ENCODE measurements around the gene ADAMTS12. TPM values are rescaled to one million over a fixed set of nuclear protein-coding genes. Genes with fewer than 3 reads are reported as not detected.

ADAMTS12 gene
- total RNA-seq, 1 experiment from 2014 or later = 9.1 TPM

- Histone ChIP-seq H3K27me3 (replicated peaks) (no peaks in the 10 kb centered on the region), H3K27ac (no peak overlapping the region), H3K4me1 (replicated peaks) (peaks cover under 1% of the 10 kb centered on the region), H3K4me3 (no peak overlapping the region), H3K9me3 (replicated peaks) (no peaks in the 10 kb centered on the region), H3K36me3 (no peaks in the 10 kb centered on the region)
- no peak for DNase-seq (ENCODE audit: low read depth in 1 of 2, low spot score in 2 of 2)
These were observed 254.8 kb downstream of the ADAMTS12 start for GRCh38 chr5:33637011-33637410.

GRCh38 chr5:33635582-33635981 is 256.2 kb downstream of the ADAMTS12 start:
- H3K36me3 ChIP-seq = no peaks in the 10 kb centered on the region
- no peaks in the 10 kb centered on the region for H3K4me1 ChIP-seq (replicated peaks)
- DNase-seq (ENCODE audit: low read depth in 1 of 2, low spot score in 2 of 2) = no peak
- no peak overlapping the region for H3K4me3 ChIP-seq
- H3K27me3 ChIP-seq (replicated peaks) = no peaks in the 10 kb centered on the region
- no peak overlapping the region for H3K27ac ChIP-seq
- no peaks in the 10 kb centered on the region for H3K9me3 ChIP-seq (replicated peaks)

GRCh38 chr5:33633699-33634098 is 258.1 kb downstream of the ADAMTS12 start:
- Histone ChIP-seq H3K36me3 (no peaks in the 10 kb centered on the region), H3K9me3 (replicated peaks) (no peaks in the 10 kb centered on the region), H3K4me3 (no peak overlapping the region), H3K27ac (no peak overlapping the region), H3K27me3 (replicated peaks) (no peaks in the 10 kb centered on the region), H3K4me1 (replicated peaks) (no peaks in the 10 kb centered on the region)
- DNase-seq (ENCODE audit: low read depth in 1 of 2, low spot score in 2 of 2) = no peak

- no peak overlapping the region for H3K4me3 ChIP-seq
- no peak for DNase-seq (ENCODE audit: low read depth in 1 of 2, low spot score in 2 of 2)
- H3K36me3 ChIP-seq = no peaks in the 10 kb centered on the region
- H3K4me1 ChIP-seq (replicated peaks) = no peaks in the 10 kb centered on the region
- H3K27ac ChIP-seq = no peak overlapping the region
- H3K9me3 ChIP-seq (replicated peaks) = no peaks in the 10 kb centered on the region
- H3K27me3 ChIP-seq (replicated peaks) = no peaks in the 10 kb centered on the region
These were observed 260.0 kb downstream of the ADAMTS12 start for GRCh38 chr5:33631786-33632185.

GRCh38 chr5:33631139-33631538 is 260.7 kb downstream of the ADAMTS12 start:
- H3K4me1 ChIP-seq (replicated peaks) = no peaks in the 10 kb centered on the region
- no peak overlapping the region for H3K4me3 ChIP-seq
- no peak overlapping the region for H3K27ac ChIP-seq

GRCh38 chr5:33629999-33630398 is 261.8 kb downstream of the ADAMTS12 start:
- no peak for DNase-seq (ENCODE audit: low read depth in 1 of 2, low spot score in 2 of 2)
- no peaks in the 10 kb centered on the region for H3K27me3 ChIP-seq (replicated peaks)
- H3K36me3 ChIP-seq = no peaks in the 10 kb centered on the region
- H3K4me3 ChIP-seq = no peak overlapping the region
- no peak overlapping the region for H3K27ac ChIP-seq
- no peaks in the 10 kb centered on the region for H3K4me1 ChIP-seq (replicated peaks)
- no peaks in the 10 kb centered on the region for H3K9me3 ChIP-seq (replicated peaks)

More at GRCh38 chr5:33631139-33631538, 260.7 kb downstream of the ADAMTS12 start:
- DNase-seq (ENCODE audit: low read depth in 1 of 2, low spot score in 2 of 2) = no peak
- Histone ChIP-seq H3K27me3 (replicated peaks) (no peaks in the 10 kb centered on the region), H3K36me3 (no peaks in the 10 kb centered on the region), H3K9me3 (replicated peaks) (no peaks in the 10 kb centered on the region)

GRCh38 chr5:33628796-33629195 is 263.0 kb downstream of the ADAMTS12 start:
- no peak for DNase-seq (ENCODE audit: low read depth in 1 of 2, low spot score in 2 of 2)
- H3K27ac ChIP-seq = no peak overlapping the region
- no peaks in the 10 kb centered on the region for H3K9me3 ChIP-seq (replicated peaks)
- no peaks in the 10 kb centered on the region for H3K36me3 ChIP-seq
- no peaks in the 10 kb centered on the region for H3K4me1 ChIP-seq (replicated peaks)
- no peaks in the 10 kb centered on the region for H3K27me3 ChIP-seq (replicated peaks)
- no peak overlapping the region for H3K4me3 ChIP-seq

GRCh38 chr5:33621514-33621913 is 270.3 kb downstream of the ADAMTS12 start:
- no peaks in the 10 kb centered on the region for H3K36me3 ChIP-seq
- no peaks in the 10 kb centered on the region for H3K4me1 ChIP-seq (replicated peaks)
- no peak overlapping the region for H3K4me3 ChIP-seq
- no peaks in the 10 kb centered on the region for H3K9me3 ChIP-seq (replicated peaks)
- H3K27ac ChIP-seq = no peak overlapping the region
- no peak for DNase-seq (ENCODE audit: low read depth in 1 of 2, low spot score in 2 of 2)
- H3K27me3 ChIP-seq (replicated peaks) = no peaks in the 10 kb centered on the region

GRCh38 chr5:33614039-33614438 is 277.8 kb downstream of the ADAMTS12 start:
- H3K27me3 ChIP-seq (replicated peaks) = no peaks in the 10 kb centered on the region
- H3K36me3 ChIP-seq = no peaks in the 10 kb centered on the region
- no peak overlapping the region for H3K4me3 ChIP-seq
- DNase-seq (ENCODE audit: low read depth in 1 of 2, low spot score in 2 of 2) = no peak
- no peaks in the 10 kb centered on the region for H3K9me3 ChIP-seq (replicated peaks)
- peaks cover 9% of the 10 kb centered on the region for H3K4me1 ChIP-seq (replicated peaks)
- no peak overlapping the region for H3K27ac ChIP-seq

- Histone ChIP-seq H3K4me1 (replicated peaks) (peaks cover 9% of the 10 kb centered on the region), H3K9me3 (replicated peaks) (no peaks in the 10 kb centered on the region), H3K27me3 (replicated peaks) (no peaks in the 10 kb centered on the region), H3K27ac (peak overlapping the region; percentile 50), H3K4me3 (no peak overlapping the region), H3K36me3 (no peaks in the 10 kb centered on the region)
- peak in 1 of 2 experiments; percentile 27 for DNase-seq (ENCODE audit: low read depth in 1 of 2, low spot score in 2 of 2)
These were observed 279.4 kb downstream of the ADAMTS12 start for GRCh38 chr5:33612386-33612785.

- DNase-seq (ENCODE audit: low read depth in 1 of 2, low spot score in 2 of 2) = peak in 1 of 2 experiments; percentile 1
These were observed 279.9 kb downstream of the ADAMTS12 start for GRCh38 chr5:33611877-33612276.

GRCh38 chr5:33608344-33609041 is 283.3 kb downstream of the ADAMTS12 start:
- Histone ChIP-seq H3K27ac (no peak overlapping the region), H3K4me3 (no peak overlapping the region), H3K36me3 (no peaks in the 10 kb centered on the region), H3K4me1 (replicated peaks) (peaks cover 9% of the 10 kb centered on the region), H3K27me3 (replicated peaks) (no peaks in the 10 kb centered on the region), H3K9me3 (replicated peaks) (no peaks in the 10 kb centered on the region)
- DNase-seq (ENCODE audit: low read depth in 1 of 2, low spot score in 2 of 2) = no peak

More at GRCh38 chr5:33611877-33612276, 279.9 kb downstream of the ADAMTS12 start:
- Histone ChIP-seq H3K4me1 (replicated peaks) (peaks cover 9% of the 10 kb centered on the region), H3K27me3 (replicated peaks) (no peaks in the 10 kb centered on the region), H3K36me3 (no peaks in the 10 kb centered on the region), H3K9me3 (replicated peaks) (no peaks in the 10 kb centered on the region), H3K27ac (peak overlapping the region; percentile 50), H3K4me3 (no peak overlapping the region)

- no peaks in the 10 kb centered on the region for H3K4me1 ChIP-seq (replicated peaks)
- H3K4me3 ChIP-seq = no peak overlapping the region
- no peaks in the 10 kb centered on the region for H3K27me3 ChIP-seq (replicated peaks)
- DNase-seq (ENCODE audit: low read depth in 1 of 2, low spot score in 2 of 2) = no peak
- H3K9me3 ChIP-seq (replicated peaks) = no peaks in the 10 kb centered on the region
- H3K36me3 ChIP-seq = no peaks in the 10 kb centered on the region
- H3K27ac ChIP-seq = no peak overlapping the region
These were observed 287.3 kb downstream of the ADAMTS12 start for GRCh38 chr5:33604503-33604902.

GRCh38 chr5:33601881-33602280 is 289.9 kb downstream of the ADAMTS12 start:
- no peaks in the 10 kb centered on the region for H3K9me3 ChIP-seq (replicated peaks)
- H3K4me3 ChIP-seq = no peak overlapping the region
- no peaks in the 10 kb centered on the region for H3K4me1 ChIP-seq (replicated peaks)
- no peak for DNase-seq (ENCODE audit: low read depth in 1 of 2, low spot score in 2 of 2)
- H3K36me3 ChIP-seq = no peaks in the 10 kb centered on the region
- H3K27me3 ChIP-seq (replicated peaks) = no peaks in the 10 kb centered on the region
- H3K27ac ChIP-seq = no peak overlapping the region

GRCh38 chr5:33595303-33595702 is 296.5 kb downstream of the ADAMTS12 start:
- no peaks in the 10 kb centered on the region for H3K4me1 ChIP-seq (replicated peaks)
- no peaks in the 10 kb centered on the region for H3K27me3 ChIP-seq (replicated peaks)
- no peak for DNase-seq (ENCODE audit: low read depth in 1 of 2, low spot score in 2 of 2)
- H3K36me3 ChIP-seq = no peaks in the 10 kb centered on the region
- no peak overlapping the region for H3K4me3 ChIP-seq
- H3K27ac ChIP-seq = no peak overlapping the region
- no peaks in the 10 kb centered on the region for H3K9me3 ChIP-seq (replicated peaks)
